GM19238 (cell line): ENCODE data around the gene HSPA5.

Source experiments
- DNase-seq: peaks from one replicate; pipeline ENCODE4 v3.0.0; 2011; ENCODE audit warnings: low spot score; ENCODE audit not compliant: insufficient read length

HSPA5 gene

GRCh38 chr9:125190361-125190801 lies 50.8 kb downstream of the HSPA5 start:
- DNase-seq = peak; percentile 7

- peak; percentile 98 for DNase-seq
Observed at GRCh38 chr9:125189361-125190289, 51.5 kb downstream of the HSPA5 start, which contains the start of gene PPP6C. TSS of gene PPP6C (minus strand) at chr9:125189803. CDS start at chr9:125189718, 85 bp downstream.

GRCh38 chr9:125189011-125189360 lies 52.2 kb downstream of the HSPA5 start:
- no peak for DNase-seq
